Lung microvascular endothelial cell (primary cell): ENCODE data around the gene LLGL2. TPM values are rescaled to one million over a fixed set of nuclear protein-coding genes. Genes with fewer than 3 reads are reported as not detected.
"Not testable (repeated sequence)": the region's sequence is repeated elsewhere in the genome, so short reads cannot be mapped to it uniquely, and the experiment has no call there.

Experiments
- DNase-seq, 2 donors: peaks; one replicate each; pipeline versions ENCODE4 v3.0.0 to v3.0.0-alpha.2; 2010; ENCODE audit warnings: low read depth in 2 of 2
- total RNA-seq: library from RNA; depleted of rRNA; stranded (reverse); fragments of >200 nt; gene quantifications from 2 replicates; pipeline ENCODE4 v1.2.1, GENCODE V29; 2014

LLGL2 gene
- 8.3 and 14.7 TPM in 2 replicates for total RNA-seq

DNA sequence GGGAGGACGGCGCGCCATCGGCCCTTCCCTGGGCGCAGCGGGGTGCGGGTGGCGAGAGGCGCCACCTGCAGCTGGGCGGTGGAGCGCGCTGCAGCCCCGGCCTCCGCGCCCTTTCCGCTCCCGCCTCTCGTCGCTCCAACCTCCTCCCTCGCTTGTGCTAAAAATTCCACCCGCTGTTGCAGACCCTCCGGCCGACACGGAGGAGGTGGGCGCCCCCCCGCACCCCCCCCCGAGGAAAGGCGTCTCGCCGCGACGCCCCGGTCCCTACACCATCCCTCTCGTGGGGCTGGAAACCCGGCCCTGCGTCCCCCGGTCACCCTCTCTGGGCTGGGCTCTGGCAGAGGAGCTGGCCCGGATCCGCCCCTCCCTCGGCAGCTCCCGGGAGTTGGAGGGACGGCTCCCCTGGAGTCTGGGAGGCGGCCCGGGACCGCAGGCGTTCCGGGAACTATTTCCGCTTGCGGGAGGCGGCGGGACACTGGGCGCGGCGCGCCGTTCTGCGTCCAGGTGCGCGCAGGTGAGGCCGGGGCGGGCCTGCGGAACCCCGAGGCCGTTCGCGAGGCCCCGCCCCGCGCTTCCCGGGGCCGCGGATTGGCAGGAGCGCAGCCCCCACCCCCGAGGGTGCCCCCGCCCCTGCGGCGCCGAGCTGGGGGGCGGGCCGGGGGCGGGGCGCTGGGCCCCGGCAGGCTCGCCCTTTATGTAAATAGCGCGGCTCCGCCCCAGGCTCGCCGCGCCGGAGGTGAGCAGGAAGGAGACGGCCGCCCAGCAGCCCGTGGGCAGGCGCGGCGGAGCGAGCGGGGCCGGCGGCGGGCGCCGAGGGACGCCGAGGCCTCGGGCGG, at the start of gene LLGL2:
TSS of gene LLGL2 (plus strand) at position 728 of the 836 bp plus-strand sequence. CDS start 17,730 bp downstream, outside the sequence.
- peak in 1 of 2 donors; percentile 72 for DNase-seq

- DNase-seq = peak; percentile 49 to 61
Observed at GRCh38 chr17:75475851-75476250, 49.6 kb upstream of the LLGL2 start.

DNA sequence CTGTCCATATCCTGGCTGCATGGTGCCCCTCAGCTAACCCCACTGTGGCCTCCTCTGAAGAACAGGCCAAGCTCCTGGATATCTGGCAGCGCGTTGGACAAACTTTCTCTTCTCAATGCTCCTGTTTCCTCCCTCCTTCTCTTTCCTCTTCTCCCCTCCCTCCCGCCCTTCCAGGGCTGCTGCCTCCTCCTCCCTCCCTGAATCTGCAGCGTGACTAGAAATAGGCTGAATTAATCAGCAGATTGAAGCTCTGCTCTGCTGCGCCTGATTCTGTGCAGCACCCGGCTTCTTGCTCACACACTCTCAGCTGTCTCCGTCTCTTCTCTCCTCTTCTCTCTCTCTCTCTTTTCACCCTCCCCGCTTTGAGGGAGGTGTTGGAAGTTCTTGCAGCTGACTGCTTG, 49.2 kb upstream of the LLGL2 start:
- no peak for DNase-seq

- DNase-seq = no peak
Observed at GRCh38 chr17:75476752-75477489, 48.6 kb upstream of the LLGL2 start.

- not testable (repeated sequence) for DNase-seq
Observed at GRCh38 chr17:75477490-75477862, 48.0 kb upstream of the LLGL2 start.

GRCh38 chr17:75478508-75478907, 47.0 kb upstream of the LLGL2 start:
- DNase-seq = no peak

GRCh38 chr17:75480281-75480680, 45.2 kb upstream of the LLGL2 start:
- no peak for DNase-seq

- no peak for DNase-seq
Observed at GRCh38 chr17:75481194-75482068, 44.1 kb upstream of the LLGL2 start.

DNA sequence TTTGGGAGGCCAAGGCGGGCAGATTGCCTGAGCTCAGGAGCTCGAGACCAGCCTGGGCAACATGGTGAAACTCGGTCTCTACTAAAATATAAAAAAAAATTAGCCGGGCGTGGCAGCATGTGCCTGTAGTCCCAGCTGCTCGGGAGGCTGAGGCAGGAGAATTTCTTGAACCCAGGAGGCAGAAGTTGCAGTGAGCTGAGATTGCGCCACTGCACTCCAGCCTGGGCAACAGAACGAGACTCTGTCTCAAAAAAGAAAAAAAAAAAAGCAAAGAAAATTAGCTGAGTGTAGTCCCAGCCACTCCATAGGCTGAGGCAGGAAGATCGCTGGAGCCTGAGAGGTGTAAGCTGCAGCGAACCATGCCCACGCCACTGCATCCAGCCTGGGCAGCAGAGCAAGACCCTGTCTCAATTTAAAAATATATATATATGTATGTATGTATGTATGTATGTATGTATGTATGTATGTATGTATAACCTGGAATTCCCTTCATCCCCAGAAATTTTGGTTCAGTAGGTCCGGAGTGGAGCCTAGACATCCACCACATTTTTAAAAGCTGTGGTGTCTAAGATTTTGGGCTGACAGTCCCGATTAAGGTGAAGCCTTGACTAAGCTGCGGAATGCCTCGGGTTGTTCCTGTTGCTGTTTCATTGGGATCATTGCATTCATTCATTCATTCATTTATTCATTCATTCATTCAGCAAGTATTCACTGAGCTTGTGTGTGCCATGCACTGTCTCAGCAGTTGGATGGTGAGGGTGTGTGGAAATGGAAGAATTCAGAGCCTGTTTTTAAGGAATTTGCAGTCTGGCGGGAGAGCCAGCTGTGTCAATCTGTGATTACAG, 43.2 kb upstream of the LLGL2 start:
- DNase-seq = no peak

DNA sequence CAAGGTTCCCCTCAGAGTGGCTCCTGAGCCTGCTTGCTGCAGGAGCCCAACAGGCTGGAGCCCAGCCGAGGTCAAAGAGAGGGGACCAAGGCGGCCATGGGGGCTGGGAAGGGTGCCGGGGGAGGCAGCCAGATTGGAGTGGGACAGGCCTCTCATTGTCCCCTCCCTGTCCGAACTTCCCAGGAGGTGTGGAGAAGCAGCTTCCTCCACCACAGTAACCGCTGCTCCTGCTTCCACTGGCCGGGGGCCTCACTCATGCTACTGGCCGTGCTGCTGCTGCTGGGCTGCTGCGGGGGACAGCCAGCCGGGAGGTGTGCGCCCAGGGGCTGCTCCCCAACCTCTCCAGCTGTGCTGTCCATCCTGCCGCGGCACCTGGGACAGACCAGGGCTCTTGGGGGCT, 39.8 kb upstream of the LLGL2 start:
- no peak for DNase-seq

DNA sequence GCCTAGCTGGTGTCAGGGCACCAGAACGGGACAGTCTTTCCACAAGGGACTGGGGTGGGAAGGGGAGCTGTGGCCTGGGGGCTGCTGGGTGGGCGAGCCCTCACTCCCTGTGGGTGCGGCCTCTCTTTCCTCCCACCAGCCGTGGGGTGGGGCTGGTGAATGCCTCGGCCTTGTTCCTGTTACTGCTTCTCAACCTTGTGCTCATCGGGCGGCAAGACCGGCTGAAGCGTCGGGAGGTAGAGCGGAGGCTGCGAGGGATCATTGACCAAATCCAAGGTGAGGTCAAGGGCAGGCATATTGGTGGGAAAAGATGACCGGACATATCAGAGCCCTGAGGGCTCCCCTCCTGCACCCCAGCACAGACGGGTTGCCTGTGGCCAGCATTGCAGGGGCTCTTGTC, 39.3 kb upstream of the LLGL2 start:
- DNase-seq = no peak

DNA sequence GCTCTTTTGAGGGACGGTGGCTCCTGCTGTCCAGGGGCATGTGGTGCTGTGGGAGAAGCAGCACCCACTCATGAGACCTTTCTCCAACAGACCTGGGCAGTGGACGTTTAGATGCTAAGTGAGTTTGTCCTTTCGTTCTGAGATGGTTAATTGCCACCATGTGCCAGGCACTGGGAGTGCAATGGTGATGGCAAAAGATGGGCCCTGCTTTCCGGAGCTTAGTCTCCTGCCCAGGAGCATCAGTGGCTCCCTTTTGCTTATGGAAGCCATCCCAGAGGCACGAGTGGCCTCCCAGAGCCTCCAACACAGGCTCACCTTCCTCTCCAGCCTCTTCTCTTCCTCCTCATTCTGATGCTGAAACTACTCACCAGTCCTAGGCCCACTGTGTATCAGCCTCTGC, 38.5 kb upstream of the LLGL2 start:
- no peak for DNase-seq

GRCh38 chr17:75487351-75488070, 38.0 kb upstream of the LLGL2 start:
- peak; percentile 48 to 83 for DNase-seq

DNA sequence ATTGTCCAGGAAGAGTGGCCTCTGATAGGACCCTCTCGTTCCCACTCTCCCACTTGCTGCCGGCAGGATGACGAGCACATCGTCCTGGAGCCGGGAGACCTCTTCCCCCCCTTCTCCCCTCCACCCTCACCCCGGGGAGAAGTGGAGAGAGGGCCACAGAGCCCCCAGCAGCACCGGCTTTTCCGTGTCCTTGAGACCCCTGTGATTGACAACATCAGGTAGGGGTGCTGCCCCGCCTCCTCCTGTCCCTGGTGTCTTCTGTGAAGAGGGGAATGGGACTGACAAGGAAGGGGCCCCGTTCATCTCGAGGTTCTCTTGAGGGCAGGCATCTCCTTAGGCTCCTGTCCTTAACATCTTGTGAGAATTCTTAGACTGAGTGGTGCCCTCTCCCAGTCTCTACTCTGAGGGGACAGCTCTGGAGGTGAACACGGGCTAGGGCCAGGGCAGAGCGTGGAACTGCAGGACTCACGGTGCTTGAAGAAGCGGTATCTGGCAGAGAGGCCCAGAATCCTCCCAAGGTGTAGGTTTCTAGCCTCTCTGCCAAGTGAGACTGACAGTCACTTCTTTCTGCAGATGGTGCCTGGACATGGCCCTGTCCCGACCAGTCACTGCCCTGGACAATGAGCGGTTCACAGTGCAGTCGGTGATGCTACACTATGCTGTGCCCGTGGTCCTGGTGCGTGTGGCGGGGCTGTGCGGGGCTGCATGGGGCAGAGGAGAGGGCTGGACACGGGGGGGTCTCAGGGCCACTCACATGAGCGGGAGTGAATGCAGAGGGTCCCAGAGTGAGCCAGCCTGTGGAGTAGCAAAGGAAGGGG, 36.6 kb upstream of the LLGL2 start:
- no peak for DNase-seq

- DNase-seq = no peak
Observed at GRCh38 chr17:75489511-75489955, 36.0 kb upstream of the LLGL2 start.

DNA sequence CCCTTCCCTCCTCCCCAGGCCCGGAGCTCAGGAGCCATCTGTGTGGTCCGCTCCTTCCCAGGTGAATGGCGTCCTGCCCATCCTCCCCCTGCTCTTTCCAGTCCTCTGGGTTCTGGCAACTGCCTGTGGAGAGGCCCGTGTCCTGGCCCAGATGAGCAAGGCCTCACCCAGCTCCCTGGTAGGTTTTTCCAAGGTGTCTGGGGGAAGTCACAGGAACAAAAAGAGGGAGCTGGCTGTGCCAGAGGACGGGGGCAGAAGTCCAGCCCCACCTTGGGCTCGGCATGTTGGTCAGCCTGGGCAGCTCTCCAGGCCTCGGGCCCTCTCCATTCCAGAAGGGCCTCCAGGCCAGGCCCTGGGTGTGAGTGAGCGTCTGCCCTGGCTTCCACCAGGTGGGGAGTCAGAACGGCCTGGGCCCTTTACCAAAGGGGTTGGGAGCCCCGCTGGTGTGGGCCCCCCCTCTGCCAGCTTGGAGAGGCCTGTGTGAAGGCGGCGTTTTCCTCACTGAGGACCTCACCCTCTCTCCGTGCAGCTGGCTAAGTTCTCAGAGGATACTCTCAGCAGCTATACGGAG, 35.2 kb upstream of the LLGL2 start:
- DNase-seq = no peak

DNA sequence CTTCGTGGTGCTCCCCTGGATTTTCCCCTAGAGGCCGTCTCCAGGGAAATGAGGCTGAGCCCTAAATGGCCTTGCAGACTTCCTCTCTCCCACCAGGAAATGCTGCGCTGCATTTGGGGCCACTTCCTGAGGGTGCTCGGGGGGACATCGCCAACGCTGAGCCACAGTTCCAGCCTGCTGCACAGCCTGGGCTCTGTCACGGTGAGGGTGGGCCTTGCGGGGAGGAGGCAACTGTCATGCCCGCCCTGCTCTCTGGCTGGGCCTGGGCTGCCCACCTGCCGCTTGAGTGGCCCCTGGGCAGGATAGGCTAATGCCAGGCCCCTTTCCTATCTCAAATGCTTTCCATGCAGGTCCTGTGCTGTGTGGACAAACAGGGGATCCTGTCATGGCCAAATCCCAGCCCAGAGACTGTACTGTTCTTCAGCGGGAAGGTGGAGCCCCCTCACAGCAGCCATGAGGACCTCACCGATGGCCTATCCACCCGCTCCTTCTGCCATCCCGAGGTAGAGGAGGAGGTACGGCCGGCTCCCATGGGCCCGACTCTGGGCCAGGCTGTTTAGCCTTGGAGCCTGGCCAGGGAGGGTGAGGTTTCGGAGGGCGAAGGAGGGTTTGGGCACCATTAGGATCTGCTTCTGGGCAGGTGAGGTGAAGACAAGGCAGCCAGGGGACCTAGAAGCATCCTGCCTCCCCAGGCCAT, 34.4 kb upstream of the LLGL2 start:
- DNase-seq = no peak

DNA sequence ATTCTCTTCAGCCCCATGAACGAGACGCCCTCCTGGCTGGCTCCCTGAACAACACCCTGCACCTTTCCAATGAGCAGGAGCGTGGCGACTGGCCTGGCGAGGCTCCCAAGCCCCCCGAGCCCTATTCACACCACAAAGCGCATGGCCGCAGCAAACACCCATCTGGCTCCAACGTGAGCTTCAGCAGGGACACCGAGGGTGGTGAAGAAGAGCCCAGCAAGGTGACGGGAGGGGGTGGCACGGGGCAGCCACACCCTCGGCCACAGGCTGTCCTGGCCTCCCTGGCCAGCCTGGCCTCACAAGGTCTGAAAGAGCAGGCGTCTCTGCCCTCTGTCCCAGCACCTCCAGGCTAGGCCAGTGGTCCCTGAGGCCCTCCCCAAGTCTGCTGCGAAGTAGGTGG, 33.8 kb upstream of the LLGL2 start:
- no peak for DNase-seq
